ENCODE results near the gene SMG6. TPM values are rescaled to one million over a fixed set of nuclear protein-coding genes. Genes with fewer than 3 reads are reported as not detected.
A peak's percentile ranks its signal among the peaks of the same experiment; 100 is the strongest.

SMG6 gene
- total RNA-seq, 3 donors from 2014 or later = 24.9 to 29.3 (median 29.0) TPM

- no peaks in the 10 kb centered on the region for H3K9me3 ChIP-seq
- no peaks in the 10 kb centered on the region for H3K36me3 ChIP-seq
- no peak overlapping the region for H3K4me3 ChIP-seq
- TF ChIP-seq POLR2A (IDR thresholded peaks at IDR 0.05) (no peak), CTCF (IDR thresholded peaks at IDR 0.05) (no peak), POLR2AphosphoS5 (IDR thresholded peaks at IDR 0.05) (no peak)
- H3K27me3 ChIP-seq = no peaks in the 10 kb centered on the region
- H3K4me1 ChIP-seq = peaks cover 0 to 7% of the 10 kb centered on the region in 2 donors
- no peak overlapping the region for H3K27ac ChIP-seq
- DNase-seq (ENCODE audit: low spot score in 2 of 2) = no peak
- intact Hi-C loops (cut with DNase I; ENCODE audit: low total_unique reads) = no loop called here
Measured at GRCh38 chr17:2222301-2222700, 81.3 kb downstream of the SMG6 start.

GRCh38 chr17:2218426-2218825 is 85.2 kb downstream of the SMG6 start:
- no peaks in the 10 kb centered on the region for H3K9me3 ChIP-seq
- intact Hi-C loops (cut with DNase I; ENCODE audit: low total_unique reads) = no loop called here
- H3K36me3 ChIP-seq = no peaks in the 10 kb centered on the region
- DNase-seq (ENCODE audit: low spot score in 2 of 2) = no peak
- no peak overlapping the region for H3K4me3 ChIP-seq
- no peak for TF ChIP-seq POLR2A (IDR thresholded peaks at IDR 0.05)
- no peak for TF ChIP-seq POLR2AphosphoS5 (IDR thresholded peaks at IDR 0.05)
- TF ChIP-seq CTCF (IDR thresholded peaks at IDR 0.05) = no peak
- H3K27me3 ChIP-seq = no peaks in the 10 kb centered on the region
- peaks cover 7 to 10% of the 10 kb centered on the region in 2 donors for H3K4me1 ChIP-seq
- H3K27ac ChIP-seq = no peak overlapping the region

GRCh38 chr17:2215616-2216364 is 87.8 kb downstream of the SMG6 start:
- Histone ChIP-seq H3K4me3 (peak overlapping the region; percentile 4 to 58 (median 27)), H3K27ac (peak overlapping the region; percentile 76 to 91), H3K36me3 (no peaks in the 10 kb centered on the region), H3K27me3 (no peaks in the 10 kb centered on the region), H3K9me3 (no peaks in the 10 kb centered on the region), H3K4me1 (peaks cover 0 to 17% of the 10 kb centered on the region in 2 donors)
- intact Hi-C loops (cut with DNase I; ENCODE audit: low total_unique reads) = loop anchor here (1.0 kb wide), 1 partner anchor 20 kb away; no protein-coding TSS in a partner anchor
- peak in 1 of 2 donors; percentile 53 for DNase-seq (ENCODE audit: low spot score in 2 of 2)
- TF ChIP-seq POLR2AphosphoS5 (IDR thresholded peaks at IDR 0.05) = peak in 2 of 3 donors; percentile 15 to 16
- TF ChIP-seq CTCF (IDR thresholded peaks at IDR 0.05) = no peak

GRCh38 chr17:2214929-2215615 is 88.5 kb downstream of the SMG6 start:
- no peaks in the 10 kb centered on the region for H3K27me3 ChIP-seq
- TF ChIP-seq POLR2AphosphoS5 (IDR thresholded peaks at IDR 0.05) = no peak
- H3K36me3 ChIP-seq = no peaks in the 10 kb centered on the region
- no peak for DNase-seq (ENCODE audit: low spot score in 2 of 2)
- intact Hi-C loops (cut with DNase I; ENCODE audit: low total_unique reads) = no loop called here
- no peaks in the 10 kb centered on the region for H3K9me3 ChIP-seq
- H3K4me1 ChIP-seq = peaks cover 0 to 17% of the 10 kb centered on the region in 2 donors
- peak overlapping the region; percentile 4 to 58 (median 27) for H3K4me3 ChIP-seq
- H3K27ac ChIP-seq = peak overlapping the region; percentile 76 to 91

- peak overlapping the region; percentile 76 to 91 for H3K27ac ChIP-seq
- H3K9me3 ChIP-seq = no peaks in the 10 kb centered on the region
- no peaks in the 10 kb centered on the region for H3K27me3 ChIP-seq
- TF ChIP-seq POLR2A (IDR thresholded peaks at IDR 0.05) (no peak), POLR2AphosphoS5 (IDR thresholded peaks at IDR 0.05) (peak; percentile 8 to 74 (median 43)), CTCF (IDR thresholded peaks at IDR 0.05) (no peak)
- H3K36me3 ChIP-seq = no peaks in the 10 kb centered on the region
- H3K4me3 ChIP-seq = peak overlapping the region in 1 of 3 donors; percentile 29
- H3K4me1 ChIP-seq = peaks cover 0 to 17% of the 10 kb centered on the region in 2 donors
- DNase-seq (ENCODE audit: low spot score in 2 of 2) = no peak
- intact Hi-C loops (cut with DNase I; ENCODE audit: low total_unique reads) = no loop called here
Measured at GRCh38 chr17:2214047-2214928, 89.3 kb downstream of the SMG6 start.
